IMR-90 (cell line): Measurements from ENCODE around the gene NRCAM. TPM values are rescaled to one million over a fixed set of nuclear protein-coding genes. Genes with fewer than 3 reads are reported as not detected.
A peak's percentile ranks its signal among the peaks of the same experiment; 100 is the strongest.

Source experiments
- ATAC-seq: fragments of 200-7000 bp; cut with Tn5 transposase; 2 replicates; pipeline ENCODE4 v1.9.1; 2020; ENCODE audit warnings: low read depth, mild to moderate bottlenecking, moderate library complexity
- BruUV-seq: library from RNA; stranded (reverse); fragments of 400-500 nt; replicated peaks from 2 replicates; lab custom pipeline; 2021; lab: Mats Ljungman, UMichigan
- CTCF ChIA-PET: fragments of 300-600 bp; formaldehyde crosslinking; extraction: SDS; loops from one replicate; lab custom pipeline; 2021; ENCODE audit warnings: antibody characterized with exemption; lab: Yijun Ruan, JAX
- POLR2A ChIA-PET: fragments of 300-600 bp; sonication (Branson Sonifier 250); formaldehyde crosslinking; loops from one replicate; lab custom pipeline; 2022; ENCODE audit warnings: antibody characterized with exemption; ENCODE audit not compliant: unreplicated experiment; lab: Charles Lee
- DNase-seq: peaks from one replicate; pipeline ENCODE4 v3.0.0; 2013
- H2AFZ ChIP-seq: replicated peaks from 2 replicates; pipeline ENCODE3; 2013; ENCODE audit warnings: low read length, mild to moderate bottlenecking; ENCODE audit not compliant: poor library complexity
- H2AK5ac ChIP-seq: 2 replicates; pipeline ENCODE4 v1.6.1; 2013; ENCODE audit warnings: low read depth, low read length, inconsistent platforms
- H2AK9ac ChIP-seq: replicated peaks from 2 replicates; pipeline ENCODE3; 2013; ENCODE audit warnings: mild to moderate bottlenecking, low read depth, low read length, moderate library complexity; ENCODE audit not compliant: poor library complexity
- H2BK120ac ChIP-seq: 2 replicates; pipeline ENCODE4 v1.6.1; 2013; ENCODE audit warnings: low read depth, low read length, inconsistent platforms
- H2BK15ac ChIP-seq: 3 replicates; pipeline ENCODE4 v1.6.1; 2013; ENCODE audit warnings: low read depth, low read length, inconsistent platforms
- H2BK20ac ChIP-seq: 2 replicates; pipeline ENCODE4 v1.6.1; 2013; ENCODE audit warnings: low read depth, mild to moderate bottlenecking, inconsistent platforms, low read length, moderate library complexity
- H2BK5ac ChIP-seq: 2 replicates; pipeline ENCODE4 v1.6.1; 2013; ENCODE audit warnings: mild to moderate bottlenecking, low read depth, low read length, inconsistent platforms; ENCODE audit not compliant: poor library complexity, severe bottlenecking
- H3K14ac ChIP-seq: replicated peaks from 2 replicates; pipeline ENCODE4 v1.6.1; 2013; ENCODE audit warnings: low read depth, low read length, inconsistent platforms
- H3K18ac ChIP-seq: 2 replicates; pipeline ENCODE4 v1.6.1; 2013; ENCODE audit warnings: low read depth, low read length, control low read depth
- H3K23ac ChIP-seq: 2 replicates; pipeline ENCODE4 v1.6.1; 2013; ENCODE audit warnings: low read depth, low read length, inconsistent platforms
- H3K27ac ChIP-seq: 2 replicates; pipeline ENCODE4 v1.5.1; 2013; ENCODE audit warnings: mild to moderate bottlenecking, control low read depth, low read length; ENCODE audit not compliant: insufficient read depth
- H3K27me3 ChIP-seq: 2 replicates; pipeline ENCODE4 v1.6.1; 2013; ENCODE audit warnings: low read length; ENCODE audit not compliant: control insufficient read depth, insufficient read depth
- H3K36me3 ChIP-seq: 2 replicates; pipeline ENCODE4 v1.6.1; 2013; ENCODE audit warnings: low read length, mixed read lengths; ENCODE audit not compliant: control insufficient read depth, insufficient read depth
- H3K4ac ChIP-seq: 2 replicates; pipeline ENCODE4 v1.6.1; 2013; ENCODE audit warnings: low read depth, low read length, inconsistent platforms
- H3K4me1 ChIP-seq: 2 replicates; pipeline ENCODE4 v1.6.1; 2013; ENCODE audit warnings: low read length, mixed read lengths; ENCODE audit not compliant: control insufficient read depth, insufficient read depth
- H3K4me2 ChIP-seq: 2 replicates; pipeline ENCODE4 v1.6.1; 2013; ENCODE audit warnings: low read depth, mild to moderate bottlenecking, control low read depth, low read length, moderate library complexity
- H3K4me3 ChIP-seq: 2 replicates; pipeline ENCODE4 v1.5.1; 2013; ENCODE audit warnings: low read depth, mild to moderate bottlenecking, control low read depth, low read length, moderate library complexity; ENCODE audit not compliant: insufficient read depth
- H3K56ac ChIP-seq: 2 replicates; pipeline ENCODE4 v1.6.1; 2013; ENCODE audit warnings: low read length, inconsistent platforms; ENCODE audit not compliant: insufficient read depth; ENCODE audit errors: extremely low read depth
- H3K79me1 ChIP-seq, 2 experiments: 2 replicates each; pipeline ENCODE4 v1.6.1; 2013; ENCODE audit warnings: low read length in 2 of 2, inconsistent platforms in 1 of 2, low read depth in 1 of 2
- H3K9ac ChIP-seq: 2 replicates; pipeline ENCODE4 v1.6.1; 2013; ENCODE audit warnings: low read depth, low read length, control low read depth
- H3K9me1 ChIP-seq: 2 replicates; pipeline ENCODE4 v1.6.1; 2013; ENCODE audit warnings: low read length, inconsistent platforms; ENCODE audit not compliant: insufficient read depth
- H3K9me3 ChIP-seq: 2 replicates; pipeline ENCODE4 v1.6.1; 2013; ENCODE audit warnings: low read length; ENCODE audit not compliant: control insufficient read depth, insufficient read depth
- H4K20me1 ChIP-seq: 2 replicates; pipeline ENCODE4 v1.6.1; 2013; ENCODE audit warnings: low read length, inconsistent platforms; ENCODE audit not compliant: insufficient read depth
- H4K5ac ChIP-seq: 2 replicates; pipeline ENCODE4 v1.6.1; 2013; ENCODE audit warnings: mild to moderate bottlenecking, low read depth, low read length, control low read depth
- H4K8ac ChIP-seq, 2 experiments: 2 replicates each; pipeline ENCODE4 v1.6.1; 2013; ENCODE audit warnings: low read depth in 2 of 2, low read length in 2 of 2, control low read depth in 1 of 2, inconsistent platforms in 1 of 2
- H4K91ac ChIP-seq: 2 replicates; pipeline ENCODE4 v1.6.1; 2013; ENCODE audit warnings: low read depth, low read length, inconsistent platforms; ENCODE audit not compliant: insufficient read depth
- CEBPB ChIP-seq: IDR thresholded peaks from 2 replicates; pipeline ENCODE4 v1.6.1; 2012; ENCODE audit warnings: low read depth, low read length, improper control_type of control experiment
- MAZ ChIP-seq: IDR thresholded peaks from 2 replicates; pipeline ENCODE4 v1.6.1; 2012; ENCODE audit warnings: low read depth, mild to moderate bottlenecking, low read length, improper control_type of control experiment, moderate library complexity, borderline replicate concordance
- WGBS, 2 experiments: methylation state at CpG; one replicate each; pipeline versions ENCODE4 v1.1.5 to v1.1.7; 2013; ENCODE audit warnings: missing lambda C conversion rate in 2 of 2; ENCODE audit not compliant: insufficient read length in 1 of 2; ENCODE audit errors: extremely low coverage in 2 of 2; 5-methylcytosine and 5-hydroxymethylcytosine counted together
- dilution Hi-C: fragments of 300-500 bp; cut with HindIII; formaldehyde crosslinking; loops from one replicate; pipeline ENCODE4 v1.14.3; 2018; ENCODE audit warnings: low sequenced_read_pairs; ENCODE audit not compliant: unreplicated experiment
- in situ Hi-C: fragments of 300-500 bp; cut with MboI; formaldehyde crosslinking; loops from 3 replicates; pipeline ENCODE4 v1.14.3; 2019; ENCODE audit warnings: low sequenced_read_pairs, inconsistent platforms, mixed read lengths
- intact Hi-C: fragments of 100-400 bp; cut with micrococcal nuclease; formaldehyde crosslinking; loops from 2 replicates; pipeline ENCODE4 v1.10.0; 2022
- polyA plus RNA-seq, 3 experiments: library from polyadenylated mRNA; depleted of rRNA; stranded (reverse); fragments of >200 nt; gene quantifications; 2 replicates each; pipeline ENCODE4 v1.2.3, GENCODE V29; 2012; ENCODE audit warnings: low replicate concordance in 1 of 3
- total RNA-seq: library from RNA; depleted of rRNA; stranded (reverse); fragments of >200 nt; gene quantifications from 2 replicates; pipeline ENCODE4 v1.2.3, GENCODE V29; 2012

The NRCAM gene
- total and polyA plus RNA-seq, 2 of the 4 experiments (the other 2 are of a cell fraction): 0.46 to 1.1 TPM

DNA sequence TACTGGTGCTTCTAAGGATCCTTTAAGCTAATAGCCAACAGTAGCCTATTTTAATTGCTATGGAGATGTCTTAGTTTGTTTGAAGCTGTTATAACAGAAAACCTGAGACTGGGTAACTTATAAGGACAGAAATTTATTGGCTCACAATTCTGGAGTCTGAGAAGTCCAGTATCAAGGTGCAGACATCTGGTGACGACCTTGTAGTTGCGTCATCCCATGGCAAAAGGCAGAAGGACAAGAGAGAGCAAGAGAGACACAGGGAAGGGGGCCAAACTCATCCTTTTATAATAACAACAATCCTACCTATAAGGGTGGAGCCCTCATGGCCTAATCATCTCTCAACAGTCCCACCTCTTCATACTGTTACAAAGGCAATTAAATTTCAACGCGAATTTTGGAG lies 39.1 kb downstream of the NRCAM start:
- no peak for ATAC-seq
- H3K4me3 ChIP-seq: no peak overlapping the region
- H3K9me1 ChIP-seq: no peaks in the 10 kb centered on the region
- H3K4me2 ChIP-seq: no peak overlapping the region
- no peaks in the 10 kb centered on the region for H3K9me3 ChIP-seq
- no peak for DNase-seq
- H3K23ac ChIP-seq: no peak overlapping the region
- H4K8ac ChIP-seq: no peak overlapping the region
- intact Hi-C loops: no loop called here
- no peaks in the 10 kb centered on the region for H3K79me1 ChIP-seq
- no peak overlapping the region for H2BK120ac ChIP-seq
- no peak overlapping the region for H2AFZ ChIP-seq
- no peak overlapping the region for H3K4ac ChIP-seq
- no peak overlapping the region for H3K18ac ChIP-seq
- peaks cover 2% of the 10 kb centered on the region; the same call in 1 of the 2 replicates for H3K27me3 ChIP-seq
- no peak overlapping the region for H4K5ac ChIP-seq
- no peak for TF ChIP-seq MAZ
- TF ChIP-seq CEBPB: 0 out of 2 replicates have a peak, but pooled peaks have one; percentile 25
- H4K91ac ChIP-seq: no peak overlapping the region
- no peak overlapping the region for H3K14ac ChIP-seq
- CTCF ChIA-PET: no interaction called here
- H2BK20ac ChIP-seq: no peak overlapping the region
- no peak overlapping the region for H3K27ac ChIP-seq
- in situ Hi-C loops: no loop called here
- POLR2A ChIA-PET: no interaction called here
- H3K56ac ChIP-seq: no peak overlapping the region
- H2BK5ac ChIP-seq: no peak overlapping the region
- H3K9ac ChIP-seq: no peak overlapping the region
- H2AK5ac ChIP-seq: no peak overlapping the region
- no CpG with 5 or more reads among the region's 4 CpGs for WGBS, 2 experiments
- dilution Hi-C loops: no loop called here
- BruUV-seq: no TSS peak
- H3K36me3 ChIP-seq: no peaks in the 10 kb centered on the region
- no peak overlapping the region for H2BK15ac ChIP-seq
- H4K20me1 ChIP-seq: no peaks in the 10 kb centered on the region
- H2AK9ac ChIP-seq: no peak overlapping the region
- no peaks in the 10 kb centered on the region for H3K4me1 ChIP-seq
